Astrocyte of the spinal cord (primary cell): ENCODE measurements around the gene ZNF799.

Experiments
- DNase-seq: peaks from one replicate; pipeline ENCODE4 v3.0.0; 2011; ENCODE audit warnings: low read depth, low spot score
- H3K4me3 ChIP-seq: 2 replicates; pipeline ENCODE4 v1.5.1; 2011; ENCODE audit warnings: low read depth, mild to moderate bottlenecking, low read length, moderate library complexity
- in situ Hi-C: cut with HindIII; loops from 2 replicates; pipeline ENCODE4 v1.10.0; 2017; ENCODE audit warnings: low sequenced_read_pairs
- TF ChIP-seq, protein P1 (sequence below): IDR thresholded peaks from 2 replicates; pipeline ENCODE4 v1.5.1; 2012; ENCODE audit warnings: low read depth, mild to moderate bottlenecking, low read length, inconsistent platforms

The ZNF799 gene

DNA sequence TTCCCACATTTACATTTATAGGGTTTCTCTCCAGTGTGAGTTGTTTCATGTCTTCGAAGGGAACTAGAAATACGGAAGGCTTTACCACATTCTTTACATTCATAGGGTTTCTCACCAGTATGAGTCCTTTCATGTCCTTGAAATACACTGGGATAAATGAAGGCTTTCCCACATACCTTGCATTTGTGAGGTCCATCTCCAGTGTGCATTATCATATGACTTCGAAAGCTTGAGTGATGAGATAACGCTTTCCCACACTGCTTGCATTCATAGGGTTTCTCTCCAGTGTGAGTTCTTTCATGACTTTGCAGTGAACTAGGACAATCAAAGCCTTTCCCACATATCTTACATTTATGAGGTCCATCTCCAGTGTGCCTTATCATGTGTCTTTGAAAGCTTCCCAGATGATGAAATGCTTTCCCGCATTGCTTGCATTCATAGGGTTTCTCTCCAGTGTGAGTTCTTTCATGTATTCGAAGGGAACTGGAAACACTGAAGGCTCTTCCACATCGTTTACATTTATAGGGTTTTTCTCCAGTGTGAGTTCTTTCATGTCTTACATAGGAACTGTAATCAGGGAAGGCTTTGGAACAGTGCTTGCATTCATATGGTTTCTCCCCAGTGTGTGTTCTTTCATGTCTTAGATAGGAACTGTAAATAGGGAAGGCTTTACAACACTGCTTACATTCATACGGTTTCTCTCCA lies 50.7 kb downstream of the ZNF799 start:
- TF ChIP-seq, protein P1, sequence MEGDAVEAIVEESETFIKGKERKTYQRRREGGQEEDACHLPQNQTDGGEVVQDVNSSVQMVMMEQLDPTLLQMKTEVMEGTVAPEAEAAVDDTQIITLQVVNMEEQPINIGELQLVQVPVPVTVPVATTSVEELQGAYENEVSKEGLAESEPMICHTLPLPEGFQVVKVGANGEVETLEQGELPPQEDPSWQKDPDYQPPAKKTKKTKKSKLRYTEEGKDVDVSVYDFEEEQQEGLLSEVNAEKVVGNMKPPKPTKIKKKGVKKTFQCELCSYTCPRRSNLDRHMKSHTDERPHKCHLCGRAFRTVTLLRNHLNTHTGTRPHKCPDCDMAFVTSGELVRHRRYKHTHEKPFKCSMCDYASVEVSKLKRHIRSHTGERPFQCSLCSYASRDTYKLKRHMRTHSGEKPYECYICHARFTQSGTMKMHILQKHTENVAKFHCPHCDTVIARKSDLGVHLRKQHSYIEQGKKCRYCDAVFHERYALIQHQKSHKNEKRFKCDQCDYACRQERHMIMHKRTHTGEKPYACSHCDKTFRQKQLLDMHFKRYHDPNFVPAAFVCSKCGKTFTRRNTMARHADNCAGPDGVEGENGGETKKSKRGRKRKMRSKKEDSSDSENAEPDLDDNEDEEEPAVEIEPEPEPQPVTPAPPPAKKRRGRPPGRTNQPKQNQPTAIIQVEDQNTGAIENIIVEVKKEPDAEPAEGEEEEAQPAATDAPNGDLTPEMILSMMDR, result no peak
- H3K4me3 ChIP-seq, result no peak overlapping the region
- no peak for DNase-seq
- in situ Hi-C loops, result no loop called here

DNA sequence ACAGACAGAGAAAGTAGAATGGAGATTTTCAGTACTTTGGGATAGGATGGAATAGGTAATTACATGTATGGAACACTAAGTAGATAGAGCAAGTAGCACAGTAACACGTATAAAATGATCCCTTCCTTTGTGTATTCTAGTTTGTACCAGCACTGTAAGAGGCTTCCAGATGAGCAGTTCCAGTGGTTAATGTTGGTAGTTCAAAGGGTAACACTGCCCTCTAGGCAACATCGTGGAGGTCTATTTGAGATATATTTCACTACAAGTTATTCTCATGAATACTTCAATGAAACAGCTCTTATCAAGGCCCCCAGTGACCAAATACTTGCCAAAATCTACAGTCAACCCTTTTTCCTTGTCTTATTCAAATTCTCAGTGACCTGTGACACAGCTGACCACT lies 54.2 kb downstream of the ZNF799 start:
- TF ChIP-seq, protein P1, result no peak
- in situ Hi-C loops, result no loop called here
- H3K4me3 ChIP-seq, result no peak overlapping the region
- no peak for DNase-seq

DNA sequence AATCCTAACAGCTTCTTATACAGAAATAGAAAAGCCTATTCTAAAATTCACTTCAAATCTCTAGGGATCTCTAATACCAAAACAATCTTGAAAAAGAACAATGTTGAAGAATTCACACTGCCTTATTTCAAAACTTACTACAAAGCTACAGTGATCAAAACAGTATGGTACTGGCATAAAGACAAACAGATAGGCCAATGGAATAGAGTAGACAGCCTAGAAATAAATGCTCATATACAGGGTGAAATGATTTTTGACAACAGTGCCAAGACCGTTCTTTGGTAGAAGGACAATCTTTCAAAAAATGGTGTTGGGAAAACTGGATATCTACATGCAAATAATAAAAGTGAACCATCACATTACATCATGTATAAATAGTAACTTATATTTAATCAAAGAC lies 55.9 kb downstream of the ZNF799 start:
- in situ Hi-C loops, result no loop called here
- TF ChIP-seq, protein P1, result no peak

More for the DNA sequence above, 55.9 kb downstream of the ZNF799 start:
- no peak for DNase-seq
- H3K4me3 ChIP-seq, result no peak overlapping the region
